ENCODE data around the gene SETD1A.

The SETD1A gene

GRCh38 chr16:30983289-30983889, 25.8 kb downstream of the SETD1A start:
- Mint-ChIP-seq H3K4me3 (no peak overlapping the region), H3K27me3 (ENCODE audit: low read depth) (no peaks in the 10 kb centered on the region), H3K4me1 (no peaks in the 10 kb centered on the region), H3K36me3 (ENCODE audit: low read depth) (peaks cover 26% of the 10 kb centered on the region), H3K27ac (no peak overlapping the region), H3K9me3 (no peaks in the 10 kb centered on the region)
- no peak for TF ChIP-seq CTCF (IDR thresholded peaks at IDR 0.05; ENCODE audit: unreplicated experiment in 3 of 3)

DNA sequence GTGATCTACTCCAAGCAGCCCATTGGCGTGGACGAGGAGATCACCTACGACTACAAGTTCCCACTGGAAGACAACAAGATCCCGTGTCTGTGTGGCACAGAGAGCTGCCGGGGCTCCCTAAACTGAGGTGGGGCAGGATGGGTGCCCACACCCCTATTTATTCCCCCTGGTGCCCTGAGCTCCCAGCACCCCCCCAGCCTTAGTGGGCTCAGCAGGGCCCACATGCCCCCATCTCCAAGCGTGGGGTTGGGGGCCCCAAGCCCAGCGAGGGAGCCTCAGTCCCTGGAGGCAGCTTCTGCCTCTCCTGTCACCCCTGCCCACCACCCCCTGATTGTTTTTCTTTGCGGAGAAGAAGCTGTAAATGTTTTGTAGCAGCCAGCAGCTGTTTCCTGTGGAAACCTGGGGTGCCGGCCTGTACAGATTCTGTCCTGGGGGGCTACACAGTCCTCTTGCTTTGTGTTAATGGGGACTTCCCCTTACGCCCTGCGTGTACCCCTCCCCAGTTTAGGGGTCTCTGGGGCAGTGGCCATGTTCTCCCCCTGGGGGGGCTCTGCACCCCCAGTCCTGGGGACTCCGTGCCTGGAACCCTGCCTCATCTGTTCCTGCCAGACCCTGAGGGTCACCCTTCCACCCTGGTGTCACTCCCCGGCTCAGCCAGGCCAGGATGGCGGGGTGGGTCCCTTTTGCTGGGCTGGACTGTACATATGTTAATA, 26.5 kb downstream of the SETD1A start:
- Mint-ChIP-seq H3K27ac (no peak overlapping the region), H3K4me1 (no peaks in the 10 kb centered on the region), H3K9me3 (no peaks in the 10 kb centered on the region), H3K27me3 (ENCODE audit: low read depth) (no peaks in the 10 kb centered on the region), H3K4me3 (no peak overlapping the region), H3K36me3 (ENCODE audit: low read depth) (peaks cover 22% of the 10 kb centered on the region)
- no peak for TF ChIP-seq CTCF (IDR thresholded peaks at IDR 0.05; ENCODE audit: unreplicated experiment in 3 of 3)

DNA sequence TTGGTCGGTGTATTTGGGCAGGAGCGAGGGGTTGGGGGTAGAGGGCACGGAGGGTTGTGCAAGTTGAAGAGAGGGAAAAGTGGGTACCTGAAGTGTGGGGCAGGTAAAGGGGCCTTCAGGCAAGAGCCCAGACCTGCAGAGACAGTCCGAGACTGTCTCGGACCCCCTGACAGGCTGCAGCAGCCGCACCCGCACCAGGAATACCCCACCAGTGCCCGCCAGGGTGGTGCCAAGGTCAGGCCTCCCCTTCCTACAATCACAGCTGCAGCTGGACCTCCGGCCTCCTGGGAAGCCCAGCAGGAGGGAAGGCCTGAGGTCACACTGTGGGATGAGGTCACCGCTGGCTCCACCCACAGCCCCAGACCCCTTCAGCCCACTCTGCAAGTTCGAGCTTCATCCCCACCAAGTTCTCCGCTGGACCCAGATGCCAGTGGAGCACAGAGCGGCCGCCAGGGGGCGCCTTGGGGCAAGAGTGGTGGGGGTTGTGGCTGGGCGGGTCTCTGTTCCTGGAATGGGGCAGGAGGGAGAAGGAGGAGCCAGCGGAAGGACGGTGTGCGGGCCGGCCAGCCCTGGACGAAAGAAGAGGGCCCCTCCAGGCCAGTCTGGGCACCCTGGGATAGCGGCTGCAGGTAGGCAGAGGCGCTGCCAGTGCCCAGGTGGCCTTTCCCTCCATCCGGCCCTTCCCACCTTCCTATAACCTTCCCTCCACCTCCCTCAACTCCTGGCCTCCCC, 27.3 kb downstream of the SETD1A start, which contains the start of gene HSD3B7:
Gene HSD3B7, plus strand, starts transcription at position 539 of the 732 bp plus-strand sequence. CDS start 452 bp downstream, outside the sequence.
- Mint-ChIP-seq H3K4me1 (no peaks in the 10 kb centered on the region), H3K27ac (peak within 1 kb of the TSS in 2 of 3 experiments; percentile 31 to 45), H3K4me3 (peak within 1 kb of the TSS; percentile 65 to 80 (median 76)), H3K27me3 (ENCODE audit: low read depth) (no peaks in the 10 kb centered on the region), H3K9me3 (no peaks in the 10 kb centered on the region), H3K36me3 (ENCODE audit: low read depth) (peaks cover 22% of the 10 kb centered on the region)
- peak; percentile 82 to 91 (median 88) for TF ChIP-seq CTCF (IDR thresholded peaks at IDR 0.05; ENCODE audit: unreplicated experiment in 3 of 3)

- no peaks in the 10 kb centered on the region for H3K27me3 Mint-ChIP-seq (ENCODE audit: low read depth)
- peak overlapping the region; percentile 65 to 80 (median 76) for H3K4me3 Mint-ChIP-seq
- no peaks in the 10 kb centered on the region for H3K9me3 Mint-ChIP-seq
- H3K4me1 Mint-ChIP-seq = no peaks in the 10 kb centered on the region
- TF ChIP-seq CTCF (IDR thresholded peaks at IDR 0.05; ENCODE audit: unreplicated experiment in 3 of 3) = no peak
- H3K27ac Mint-ChIP-seq = peak overlapping the region in 2 of 3 experiments; percentile 31 to 45
- H3K36me3 Mint-ChIP-seq (ENCODE audit: low read depth) = peaks cover 17% of the 10 kb centered on the region
Observed at GRCh38 chr16:30985401-30986128, 28.0 kb downstream of the SETD1A start.

DNA sequence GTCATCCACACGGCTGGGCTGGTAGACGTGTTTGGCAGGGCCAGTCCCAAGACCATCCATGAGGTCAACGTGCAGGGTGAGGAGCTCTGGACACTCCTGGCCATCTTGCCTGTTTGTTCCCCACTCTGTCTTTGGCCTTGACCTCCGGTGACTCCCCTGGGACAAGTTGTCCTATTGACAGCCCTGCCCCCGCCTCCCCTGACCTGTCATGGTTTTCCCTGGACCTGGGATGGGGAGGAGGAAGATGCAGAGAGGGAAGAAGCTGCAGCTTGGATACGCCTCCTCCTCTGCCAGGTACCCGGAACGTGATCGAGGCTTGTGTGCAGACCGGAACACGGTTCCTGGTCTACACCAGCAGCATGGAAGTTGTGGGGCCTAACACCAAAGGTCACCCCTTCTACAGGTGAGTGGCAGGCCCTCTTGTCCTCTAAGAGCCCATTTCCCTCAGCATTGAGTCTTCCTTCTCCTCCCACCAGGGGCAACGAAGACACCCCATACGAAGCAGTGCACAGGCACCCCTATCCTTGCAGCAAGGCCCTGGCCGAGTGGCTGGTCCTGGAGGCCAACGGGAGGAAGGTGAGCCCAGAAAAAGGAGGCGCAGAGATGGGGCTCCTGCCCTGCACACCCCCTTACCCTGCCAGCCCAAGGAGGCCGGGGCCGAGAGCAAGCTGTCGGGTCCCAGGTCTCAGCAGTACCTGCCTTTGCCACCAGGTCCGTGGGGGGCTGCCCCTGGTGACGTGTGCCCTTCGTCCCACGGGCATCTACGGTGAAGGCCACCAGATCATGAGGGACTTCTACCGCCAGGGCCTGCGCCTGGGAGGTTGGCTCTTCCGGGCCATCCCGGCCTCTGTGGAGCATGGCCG, 28.8 kb downstream of the SETD1A start:
- H3K27me3 Mint-ChIP-seq (ENCODE audit: low read depth) = no peaks in the 10 kb centered on the region
- H3K4me1 Mint-ChIP-seq = no peaks in the 10 kb centered on the region
- no peak for TF ChIP-seq CTCF (IDR thresholded peaks at IDR 0.05; ENCODE audit: unreplicated experiment in 3 of 3)
- H3K27ac Mint-ChIP-seq = no peak overlapping the region
- no peaks in the 10 kb centered on the region for H3K9me3 Mint-ChIP-seq
- H3K4me3 Mint-ChIP-seq = peak overlapping the region in 2 of 3 experiments; percentile 32 to 40
- peaks cover 13% of the 10 kb centered on the region for H3K36me3 Mint-ChIP-seq (ENCODE audit: low read depth)

Measured in nephron (organoid).